Measurements from ENCODE around the gene ROR2.

Gene ROR2

DNA sequence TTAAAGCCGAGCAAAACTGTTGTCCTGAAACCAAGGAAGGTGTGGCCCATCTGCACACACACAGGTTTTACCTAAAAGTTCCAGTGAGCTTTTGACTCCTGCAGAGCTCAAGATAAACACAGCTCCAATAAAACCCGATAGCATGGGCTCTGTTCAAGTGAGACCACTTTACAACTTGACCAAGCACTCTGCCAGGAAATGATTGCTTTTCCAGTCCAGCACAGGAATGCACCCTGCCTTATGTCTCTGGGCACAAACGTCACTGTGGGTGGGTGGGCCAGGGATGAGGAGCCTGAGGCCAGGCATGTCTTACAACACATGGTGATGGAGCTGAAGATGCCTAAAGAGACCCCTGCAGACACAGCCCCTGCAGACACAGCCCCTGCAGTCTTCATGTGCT, 115.3 kb downstream of the ROR2 start:
- H3K4me1 ChIP-seq (ENCODE audit: control insufficient read depth, low read depth, low read length) = no peaks in the 10 kb centered on the region
- no peaks in the 10 kb centered on the region for H3K36me3 ChIP-seq (ENCODE audit: control insufficient read depth, low read depth, low read length)
- no peaks in the 10 kb centered on the region for H3K27me3 ChIP-seq (ENCODE audit: control insufficient read depth, insufficient read depth, low read length)
- no peaks in the 10 kb centered on the region for H3K9me3 ChIP-seq (ENCODE audit: control insufficient read depth, low read depth, low read length)
- no peak overlapping the region for H3K4me3 ChIP-seq (ENCODE audit: low read length)
- H3K27ac ChIP-seq (ENCODE audit: low read length) = no peak overlapping the region
- no peak overlapping the region for H3K9ac ChIP-seq (ENCODE audit: low read length)

- Histone ChIP-seq H3K36me3 (ENCODE audit: control insufficient read depth, low read depth, low read length) (no peaks in the 10 kb centered on the region), H3K9me3 (ENCODE audit: control insufficient read depth, low read depth, low read length) (no peaks in the 10 kb centered on the region), H3K4me1 (ENCODE audit: control insufficient read depth, low read depth, low read length) (no peaks in the 10 kb centered on the region), H3K4me3 (ENCODE audit: low read length) (no peak overlapping the region), H3K27ac (ENCODE audit: low read length) (no peak overlapping the region), H3K27me3 (ENCODE audit: control insufficient read depth, insufficient read depth, low read length) (no peaks in the 10 kb centered on the region), H3K9ac (ENCODE audit: low read length) (no peak overlapping the region)
Observed at GRCh38 chr9:91833878-91834255, 116.2 kb downstream of the ROR2 start.

- Histone ChIP-seq H3K36me3 (ENCODE audit: control insufficient read depth, low read depth, low read length) (no peaks in the 10 kb centered on the region), H3K9me3 (ENCODE audit: control insufficient read depth, low read depth, low read length) (no peaks in the 10 kb centered on the region), H3K4me1 (ENCODE audit: control insufficient read depth, low read depth, low read length) (no peaks in the 10 kb centered on the region), H3K27ac (ENCODE audit: low read length) (no peak overlapping the region), H3K9ac (ENCODE audit: low read length) (no peak overlapping the region), H3K4me3 (ENCODE audit: low read length) (no peak overlapping the region), H3K27me3 (ENCODE audit: control insufficient read depth, insufficient read depth, low read length) (no peaks in the 10 kb centered on the region)
Observed at GRCh38 chr9:91833096-91833877, 116.7 kb downstream of the ROR2 start.

DNA sequence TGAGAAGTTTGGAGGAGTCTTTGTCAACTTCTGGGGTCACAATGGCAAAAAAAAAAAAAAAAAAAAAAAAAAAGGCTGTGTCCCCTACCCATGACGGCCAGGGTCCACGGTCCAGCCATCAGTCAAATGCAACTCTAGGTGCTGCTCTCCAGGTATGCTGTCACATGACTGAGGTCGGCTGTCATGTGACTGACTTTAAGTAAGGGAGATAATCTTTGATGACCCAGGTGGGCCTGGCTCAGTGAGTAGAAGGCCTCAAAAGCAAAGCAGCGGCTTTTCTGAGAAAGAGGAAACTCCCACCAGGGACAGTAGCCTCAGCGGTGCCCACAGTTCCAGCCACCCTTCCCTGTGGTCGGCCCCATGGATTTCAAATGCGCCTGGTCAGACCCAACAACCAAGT, 117.7 kb downstream of the ROR2 start:
- Histone ChIP-seq H3K36me3 (ENCODE audit: control insufficient read depth, low read depth, low read length) (no peaks in the 10 kb centered on the region), H3K27me3 (ENCODE audit: control insufficient read depth, insufficient read depth, low read length) (no peaks in the 10 kb centered on the region), H3K4me3 (ENCODE audit: low read length) (no peak overlapping the region), H3K4me1 (ENCODE audit: control insufficient read depth, low read depth, low read length) (no peaks in the 10 kb centered on the region), H3K9me3 (ENCODE audit: control insufficient read depth, low read depth, low read length) (no peaks in the 10 kb centered on the region), H3K27ac (ENCODE audit: low read length) (no peak overlapping the region), H3K9ac (ENCODE audit: low read length) (no peak overlapping the region)

DNA sequence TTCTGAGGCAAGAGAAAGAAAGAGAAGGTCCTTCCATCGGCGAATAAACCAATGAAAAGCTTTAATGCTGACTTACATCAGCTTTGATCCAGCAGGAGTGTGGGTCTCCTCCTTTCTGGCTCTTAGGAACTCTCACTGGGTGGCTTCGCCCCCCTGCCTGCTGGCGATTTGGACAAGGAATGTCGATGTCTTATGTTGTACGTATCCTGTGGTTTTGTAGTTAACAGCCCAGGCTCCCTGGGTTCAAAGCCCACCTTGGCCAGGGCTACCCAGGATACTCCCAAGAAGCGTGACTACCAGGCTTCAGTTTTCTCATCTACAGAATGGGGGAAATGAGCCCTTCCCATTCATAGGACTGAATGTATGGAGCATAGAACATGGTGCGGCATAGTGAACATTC, 124.2 kb downstream of the ROR2 start:
- no peak overlapping the region for H3K4me3 ChIP-seq (ENCODE audit: low read length)
- no peak overlapping the region for H3K27ac ChIP-seq (ENCODE audit: low read length)
- no peaks in the 10 kb centered on the region for H3K9me3 ChIP-seq (ENCODE audit: control insufficient read depth, low read depth, low read length)
- no peaks in the 10 kb centered on the region for H3K27me3 ChIP-seq (ENCODE audit: control insufficient read depth, insufficient read depth, low read length)
- H3K9ac ChIP-seq (ENCODE audit: low read length) = no peak overlapping the region
- H3K4me1 ChIP-seq (ENCODE audit: control insufficient read depth, low read depth, low read length) = no peaks in the 10 kb centered on the region
- H3K36me3 ChIP-seq (ENCODE audit: control insufficient read depth, low read depth, low read length) = no peaks in the 10 kb centered on the region

GRCh38 chr9:91825422-91825821, 124.6 kb downstream of the ROR2 start:
- H3K4me1 ChIP-seq (ENCODE audit: control insufficient read depth, low read depth, low read length) = no peaks in the 10 kb centered on the region
- no peaks in the 10 kb centered on the region for H3K9me3 ChIP-seq (ENCODE audit: control insufficient read depth, low read depth, low read length)
- no peak overlapping the region for H3K4me3 ChIP-seq (ENCODE audit: low read length)
- H3K27ac ChIP-seq (ENCODE audit: low read length) = no peak overlapping the region
- H3K27me3 ChIP-seq (ENCODE audit: control insufficient read depth, insufficient read depth, low read length) = no peaks in the 10 kb centered on the region
- no peaks in the 10 kb centered on the region for H3K36me3 ChIP-seq (ENCODE audit: control insufficient read depth, low read depth, low read length)
- no peak overlapping the region for H3K9ac ChIP-seq (ENCODE audit: low read length)

GRCh38 chr9:91824601-91825305, 125.3 kb downstream of the ROR2 start:
- Histone ChIP-seq H3K27me3 (ENCODE audit: control insufficient read depth, insufficient read depth, low read length) (no peaks in the 10 kb centered on the region), H3K27ac (ENCODE audit: low read length) (no peak overlapping the region), H3K4me3 (ENCODE audit: low read length) (no peak overlapping the region), H3K36me3 (ENCODE audit: control insufficient read depth, low read depth, low read length) (no peaks in the 10 kb centered on the region), H3K4me1 (ENCODE audit: control insufficient read depth, low read depth, low read length) (no peaks in the 10 kb centered on the region), H3K9me3 (ENCODE audit: control insufficient read depth, low read depth, low read length) (no peaks in the 10 kb centered on the region), H3K9ac (ENCODE audit: low read length) (no peak overlapping the region)

GRCh38 chr9:91824151-91824550, 125.9 kb downstream of the ROR2 start:
- H3K36me3 ChIP-seq (ENCODE audit: control insufficient read depth, low read depth, low read length) = no peaks in the 10 kb centered on the region
- no peaks in the 10 kb centered on the region for H3K9me3 ChIP-seq (ENCODE audit: control insufficient read depth, low read depth, low read length)
- no peaks in the 10 kb centered on the region for H3K27me3 ChIP-seq (ENCODE audit: control insufficient read depth, insufficient read depth, low read length)
- no peak overlapping the region for H3K27ac ChIP-seq (ENCODE audit: low read length)
- H3K4me3 ChIP-seq (ENCODE audit: low read length) = no peak overlapping the region
- H3K4me1 ChIP-seq (ENCODE audit: control insufficient read depth, low read depth, low read length) = no peaks in the 10 kb centered on the region
- H3K9ac ChIP-seq (ENCODE audit: low read length) = no peak overlapping the region

DNA sequence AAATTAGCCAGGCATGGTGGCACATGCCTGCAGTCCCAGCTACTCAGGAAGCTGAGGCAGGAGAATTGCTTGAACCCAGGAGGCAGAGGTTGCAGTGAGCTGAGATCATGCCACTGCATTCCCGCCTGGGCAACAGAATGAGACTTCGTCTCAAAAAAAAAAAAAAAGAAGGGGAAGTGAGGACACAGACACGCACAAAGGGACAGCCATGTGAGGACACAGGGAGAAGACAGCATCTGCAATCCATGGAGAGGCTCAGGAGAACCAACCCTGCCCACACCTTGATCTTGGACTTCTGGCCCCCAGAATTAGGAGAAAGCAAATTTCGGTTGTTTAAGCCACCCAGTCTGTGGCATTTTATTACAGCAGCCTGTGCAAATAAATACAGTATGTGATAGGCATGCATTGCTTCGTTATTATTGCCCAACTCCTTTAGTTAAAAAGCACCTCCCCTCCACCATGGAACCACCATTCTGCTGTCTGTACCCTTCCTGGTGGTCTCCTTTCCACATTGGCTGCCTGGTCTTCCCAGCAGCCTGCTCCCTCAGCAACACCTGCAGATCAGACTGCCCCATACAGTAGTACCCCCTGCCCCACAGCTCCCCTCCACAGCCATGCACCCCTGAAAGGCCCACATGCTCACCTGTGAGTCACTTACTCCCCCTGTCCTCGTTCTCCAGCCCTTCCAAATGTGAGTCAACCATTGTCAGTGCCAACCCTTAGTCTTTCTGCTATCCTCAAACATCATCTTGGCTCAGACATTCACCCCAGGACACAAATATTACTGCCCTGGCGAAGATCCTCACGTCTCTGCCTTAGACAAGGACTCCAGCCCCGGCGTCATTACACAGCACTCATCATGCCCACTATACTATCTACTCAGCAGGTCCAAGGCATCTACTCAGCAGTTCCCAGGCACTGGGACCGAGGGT, 128.8 kb downstream of the ROR2 start:
- Histone ChIP-seq H3K36me3 (ENCODE audit: control insufficient read depth, low read depth, low read length) (no peaks in the 10 kb centered on the region), H3K4me3 (ENCODE audit: low read length) (no peak overlapping the region), H3K9ac (ENCODE audit: low read length) (no peak overlapping the region), H3K27ac (ENCODE audit: low read length) (no peak overlapping the region), H3K9me3 (ENCODE audit: control insufficient read depth, low read depth, low read length) (no peaks in the 10 kb centered on the region), H3K4me1 (ENCODE audit: control insufficient read depth, low read depth, low read length) (peaks cover 10% of the 10 kb centered on the region), H3K27me3 (ENCODE audit: control insufficient read depth, insufficient read depth, low read length) (no peaks in the 10 kb centered on the region)

- Histone ChIP-seq H3K36me3 (ENCODE audit: control insufficient read depth, low read depth, low read length) (no peaks in the 10 kb centered on the region), H3K27ac (ENCODE audit: low read length) (no peak overlapping the region), H3K27me3 (ENCODE audit: control insufficient read depth, insufficient read depth, low read length) (no peaks in the 10 kb centered on the region), H3K9me3 (ENCODE audit: control insufficient read depth, low read depth, low read length) (no peaks in the 10 kb centered on the region), H3K4me3 (ENCODE audit: low read length) (no peak overlapping the region), H3K9ac (ENCODE audit: low read length) (no peak overlapping the region), H3K4me1 (ENCODE audit: control insufficient read depth, low read depth, low read length) (peaks cover 10% of the 10 kb centered on the region)
Observed at GRCh38 chr9:91820126-91820750, 129.8 kb downstream of the ROR2 start.
